H9 (cell line): ENCODE measurements around the gene F10. TPM values are rescaled to one million over a fixed set of nuclear protein-coding genes. Genes with fewer than 3 reads are reported as not detected.
"Not testable (repeated sequence)": the region's sequence is repeated elsewhere in the genome, so short reads cannot be mapped to it uniquely, and the experiment has no call there.

Source experiments
- DNase-seq: peaks from one replicate; pipeline ENCODE4 v3.0.0-alpha.2; 2017
- H2AFZ ChIP-seq: one replicate; pipeline ENCODE4 v1.6.1; 2013; ENCODE audit warnings: mild to moderate bottlenecking, low read length, control low read depth, moderate library complexity
- H2AK5ac ChIP-seq: 2 replicates; pipeline ENCODE4 v1.6.1; 2013; ENCODE audit warnings: low read length, control low read depth, mixed read lengths; ENCODE audit not compliant: insufficient read length
- H2BK120ac ChIP-seq: one replicate; pipeline ENCODE4 v1.6.1; 2013; ENCODE audit warnings: low read depth, mild to moderate bottlenecking, low read length, control low read depth, inconsistent platforms; ENCODE audit not compliant: poor library complexity, severe bottlenecking
- H2BK12ac ChIP-seq: 2 replicates; pipeline ENCODE4 v1.6.1; 2013; ENCODE audit warnings: low read length, control low read depth, mixed read lengths, low read depth; ENCODE audit not compliant: insufficient read length
- H2BK15ac ChIP-seq: 2 replicates; pipeline ENCODE4 v1.6.1; 2013; ENCODE audit warnings: low read depth, low read length, control low read depth
- H2BK20ac ChIP-seq: one replicate; pipeline ENCODE4 v1.6.1; 2013; ENCODE audit warnings: low read depth, mild to moderate bottlenecking, low read length, control low read depth, inconsistent platforms; ENCODE audit not compliant: poor library complexity, severe bottlenecking
- H2BK5ac ChIP-seq: 2 replicates; pipeline ENCODE4 v1.6.1; 2013; ENCODE audit warnings: low read length, control low read depth, mixed read lengths; ENCODE audit not compliant: insufficient read length
- H3K14ac ChIP-seq: 2 replicates; pipeline ENCODE4 v1.6.1; 2013; ENCODE audit warnings: low read length, control low read depth; ENCODE audit not compliant: insufficient read depth
- H3K18ac ChIP-seq: 2 replicates; pipeline ENCODE4 v1.6.1; 2013; ENCODE audit warnings: low read depth, mild to moderate bottlenecking, mixed read lengths, low read length, control low read depth; ENCODE audit not compliant: insufficient read length
- H3K23ac ChIP-seq: 2 replicates; pipeline ENCODE4 v1.6.1; 2013; ENCODE audit warnings: low read length, control low read depth, mixed read lengths, low read depth; ENCODE audit not compliant: insufficient read length
- H3K23me2 ChIP-seq: 2 replicates; pipeline ENCODE4 v1.6.1; 2013; ENCODE audit warnings: low read depth, mild to moderate bottlenecking, mixed read lengths, low read length, control low read depth; ENCODE audit not compliant: insufficient read length, poor library complexity, severe bottlenecking
- H3K27ac ChIP-seq: 2 replicates; pipeline ENCODE4 v1.5.1; 2013; ENCODE audit warnings: low read length, control low read depth, mixed read lengths, low read depth; ENCODE audit not compliant: insufficient read length
- H3K27me3 ChIP-seq: 2 replicates; pipeline ENCODE4 v1.6.1; 2013; ENCODE audit warnings: low read length, control low read depth, inconsistent platforms; ENCODE audit not compliant: insufficient read depth
- H3K4ac ChIP-seq: 2 replicates; pipeline ENCODE4 v1.6.1; 2013; ENCODE audit warnings: low read depth, mild to moderate bottlenecking, control low read depth, inconsistent platforms, low read length, moderate library complexity
- H3K4me1 ChIP-seq: 2 replicates; pipeline ENCODE4 v1.6.1; 2013; ENCODE audit warnings: low read length, control low read depth, inconsistent platforms; ENCODE audit not compliant: insufficient read depth
- H3K4me2 ChIP-seq: 2 replicates; pipeline ENCODE4 v1.6.1; 2013; ENCODE audit warnings: low read length, control low read depth, mixed read lengths; ENCODE audit not compliant: insufficient read length, insufficient read depth
- H3K56ac ChIP-seq: 2 replicates; pipeline ENCODE4 v1.6.1; 2013; ENCODE audit warnings: low read depth, mild to moderate bottlenecking, mixed read lengths, low read length, control low read depth; ENCODE audit not compliant: insufficient read length
- H3K79me1 ChIP-seq: 2 replicates; pipeline ENCODE4 v1.6.1; 2013; ENCODE audit warnings: low read depth, mild to moderate bottlenecking, moderate library complexity, low read length, control low read depth, inconsistent platforms; ENCODE audit not compliant: insufficient read depth, poor library complexity, severe bottlenecking
- H3K79me2 ChIP-seq: 2 replicates; pipeline ENCODE4 v1.6.1; 2013; ENCODE audit warnings: low read length, control low read depth, inconsistent platforms; ENCODE audit not compliant: insufficient read depth
- H3K9ac ChIP-seq: 2 replicates; pipeline ENCODE4 v1.6.1; 2013; ENCODE audit warnings: low read length, control low read depth, mixed read lengths; ENCODE audit not compliant: insufficient read length; ENCODE audit errors: extremely low read depth
- H3K9me3 ChIP-seq: one replicate; pipeline ENCODE4 v1.6.1; 2013; ENCODE audit warnings: low read depth, low read length, inconsistent platforms; ENCODE audit not compliant: control insufficient read depth
- H3T11ph ChIP-seq: one replicate; pipeline ENCODE4 v1.6.1; 2013; ENCODE audit warnings: mild to moderate bottlenecking, low read length, control low read depth, inconsistent platforms
- H4K20me1 ChIP-seq: one replicate; pipeline ENCODE4 v1.6.1; 2013; ENCODE audit not compliant: control insufficient read depth, insufficient read length, insufficient read depth
- H4K5ac ChIP-seq: 2 replicates; pipeline ENCODE4 v1.6.1; 2013; ENCODE audit warnings: low read depth, mild to moderate bottlenecking, mixed read lengths, low read length, control low read depth; ENCODE audit not compliant: insufficient read length
- H4K8ac ChIP-seq: replicated peaks from 2 replicates; pipeline ENCODE4 v1.6.1; 2013; ENCODE audit warnings: low read length, control low read depth, mixed read lengths, low read depth; ENCODE audit not compliant: insufficient read length
- H4K91ac ChIP-seq: 2 replicates; pipeline ENCODE4 v1.6.1; 2013; ENCODE audit warnings: low read depth, mild to moderate bottlenecking, moderate library complexity, mixed read lengths, low read length, control low read depth; ENCODE audit not compliant: insufficient read length
- H3K27ac Mint-ChIP-seq, 3 experiments: 2 replicates in 2 of 3; 3 replicates in 1 of 3; pipeline ENCODE4 v1.8.0; 2020 to 2021; ENCODE audit warnings: mixed read lengths in 3 of 3, mild to moderate bottlenecking in 1 of 3, moderate library complexity in 1 of 3
- H3K27me3 Mint-ChIP-seq: 2 replicates; pipeline ENCODE4 v1.8.0; 2021; ENCODE audit warnings: low read depth, mild to moderate bottlenecking, moderate library complexity, mixed read lengths
- H3K36me3 Mint-ChIP-seq, 3 experiments: 2 replicates in 2 of 3; 3 replicates in 1 of 3; pipeline ENCODE4 v1.8.0; 2020 to 2021; ENCODE audit warnings: low read depth in 3 of 3, mixed read lengths in 3 of 3; ENCODE audit not compliant: insufficient read depth in 1 of 3
- H3K4me1 Mint-ChIP-seq, 2 experiments: 2 replicates each; pipeline ENCODE4 v1.8.0; 2020; ENCODE audit warnings: mixed read lengths in 2 of 2
- H3K4me3 Mint-ChIP-seq, 2 experiments: 2 replicates in 1 of 2; 3 replicates in 1 of 2; pipeline ENCODE4 v1.8.0; 2020 to 2021; ENCODE audit warnings: mild to moderate bottlenecking in 2 of 2, mixed read lengths in 2 of 2, moderate library complexity in 1 of 2
- H3K9me3 Mint-ChIP-seq, 2 experiments: 2 replicates in 1 of 2; 3 replicates in 1 of 2; pipeline ENCODE4 v1.8.0; 2020; ENCODE audit warnings: mild to moderate bottlenecking in 2 of 2, mixed read lengths in 2 of 2, moderate library complexity in 1 of 2
- CTCF ChIP-seq: fragments of 200-600 bp; sonication (generic); conservative IDR thresholded peaks from 3 replicates; pipeline ENCODE4 v1.8.0; 2021; ENCODE audit warnings: antibody characterized with exemption, mild to moderate bottlenecking
- WGBS: extraction: QIAGEN DNeasy Blood & Tissue Kit; methylation state at CpG from one replicate; pipeline ENCODE4 v1.1.7; 2013; ENCODE audit warnings: missing lambda C conversion rate, low lambda C conversion rate, mixed read lengths; ENCODE audit not compliant: insufficient read length; ENCODE audit errors: extremely low coverage; 5-methylcytosine and 5-hydroxymethylcytosine counted together
- total RNA-seq: library from RNA; stranded (reverse); gene quantifications from 2 replicates; pipeline ENCODE4 v1.2.1, GENCODE V29; 2021

F10 gene
- total RNA-seq, 1 experiment from 2014 or later = 1.7 TPM

- no peak overlapping the region for H4K5ac ChIP-seq
- no peak overlapping the region for H3K23ac ChIP-seq
- Mint-ChIP-seq H3K4me1 (peaks cover 7 to 19% of the 10 kb centered on the region in 2 experiments; a peak in 2 of 4 replicates), H3K27ac (no peak overlapping the region), H3K36me3 (peaks cover 3 to 5% (median 4%) of the 10 kb centered on the region in 3 experiments; a peak in 4 of 7 replicates), H3K27me3 (peaks cover 29% of the 10 kb centered on the region), H3K9me3 (peaks cover 3 to 4% of the 10 kb centered on the region in 2 experiments; a peak in 4 of 5 replicates), H3K4me3 (no peak overlapping the region)
- H3K18ac ChIP-seq = no peak overlapping the region
- H3K79me2 ChIP-seq = no peaks in the 10 kb centered on the region
- H2BK5ac ChIP-seq = no peak overlapping the region
- H3K4me1 ChIP-seq = no peaks in the 10 kb centered on the region; the same call in 1 of the 2 replicates
- no peak overlapping the region for H2BK20ac ChIP-seq
- H2BK120ac ChIP-seq = no peak overlapping the region
- no peak overlapping the region for H2BK15ac ChIP-seq
- H3T11ph ChIP-seq = no peak overlapping the region
- peak overlapping the region; percentile 43; the same call in 1 of the 2 replicates for H3K14ac ChIP-seq
- no peak overlapping the region for H4K8ac ChIP-seq
- no CpG with 5 or more reads among the region's 25 CpGs for WGBS
- H3K9me3 ChIP-seq = no peaks in the 10 kb centered on the region
- H2BK12ac ChIP-seq = no peak overlapping the region
- no peak overlapping the region for H3K4ac ChIP-seq
- peaks cover 23% of the 10 kb centered on the region; the same call in 1 of the 2 replicates for H3K27me3 ChIP-seq
- TF ChIP-seq CTCF = no peak
- H2AK5ac ChIP-seq = no peak overlapping the region
- H3K79me1 ChIP-seq = no peaks in the 10 kb centered on the region
- DNase-seq = no peak
- H3K23me2 ChIP-seq = peaks cover 4% of the 10 kb centered on the region
- peaks cover 4% of the 10 kb centered on the region for H4K20me1 ChIP-seq
- no peak overlapping the region for H3K27ac ChIP-seq
- no peak overlapping the region for H3K9ac ChIP-seq
- no peak overlapping the region for H3K56ac ChIP-seq
- H2AFZ ChIP-seq = no peak overlapping the region
- no peak overlapping the region for H4K91ac ChIP-seq
- H3K4me2 ChIP-seq = no peak overlapping the region
These were observed 15.8 kb upstream of the F10 start for GRCh38 chr13:113106711-113107351.

- not testable (repeated sequence) for H3K27ac Mint-ChIP-seq, H3K4ac ChIP-seq, H2AFZ ChIP-seq, H2BK20ac ChIP-seq, H3K23ac ChIP-seq, H2BK12ac ChIP-seq, H2AK5ac ChIP-seq, H3K36me3 Mint-ChIP-seq, H4K5ac ChIP-seq, H3K79me1 ChIP-seq, H4K91ac ChIP-seq, H3K79me2 ChIP-seq, H3K56ac ChIP-seq, H3K14ac ChIP-seq, H3K9me3 Mint-ChIP-seq, H3K23me2 ChIP-seq, H2BK5ac ChIP-seq, H3K4me3 Mint-ChIP-seq, H3K9me3 ChIP-seq, H2BK15ac ChIP-seq, H3T11ph ChIP-seq, H3K4me1 ChIP-seq, H2BK120ac ChIP-seq, H3K9ac ChIP-seq, H4K8ac ChIP-seq, H3K4me2 ChIP-seq, DNase-seq, H3K18ac ChIP-seq, H3K27ac ChIP-seq, H4K20me1 ChIP-seq
- Mint-ChIP-seq H3K27me3 (peaks cover 29% of the 10 kb centered on the region), H3K4me1 (peaks cover 7 to 19% of the 10 kb centered on the region in 2 experiments; a peak in 2 of 4 replicates)
- peaks cover 29% of the 10 kb centered on the region; the same call in 1 of the 2 replicates for H3K27me3 ChIP-seq
- WGBS = no CpG with 5 or more reads among the region's 27 CpGs
These were observed 14.1 kb upstream of the F10 start for GRCh38 chr13:113108521-113108920.
